ENCODE results near the gene LPCAT1.
"Not testable (repeated sequence)": the region's sequence is repeated elsewhere in the genome, so short reads cannot be mapped to it uniquely, and the experiment has no call there.

The LPCAT1 gene

GRCh38 chr5:1479066-1479465, 44.7 kb downstream of the LPCAT1 start:
- DNase-seq (ENCODE audit: low read depth, low spot score): no peak
- H3K27me3 ChIP-seq (ENCODE audit: insufficient read depth, insufficient read length): no peaks in the 10 kb centered on the region
- no peaks in the 10 kb centered on the region for H3K9me3 ChIP-seq (ENCODE audit: insufficient read depth, low read length)
- TF ChIP-seq YY1 (IDR thresholded peaks at IDR 0.05; ENCODE audit: insufficient read depth, insufficient read length) (no peak), SUZ12 (IDR thresholded peaks at IDR 0.05; ENCODE audit: extremely low read depth, insufficient read depth, insufficient read length) (no peak), ZNF274 (IDR thresholded peaks at IDR 0.05; ENCODE audit: low read depth, low read length) (no peak)
- no peak overlapping the region for H3K4me3 ChIP-seq (ENCODE audit: insufficient read length, low read depth)
- no peak overlapping the region for H3K9ac ChIP-seq (ENCODE audit: insufficient read length, low read depth)
- H3K36me3 ChIP-seq (ENCODE audit: insufficient read depth, insufficient read length, low read length): peaks cover 81% of the 10 kb centered on the region
- peaks cover 3% of the 10 kb centered on the region for H3K4me1 ChIP-seq (ENCODE audit: insufficient read depth, insufficient read length)

GRCh38 chr5:1478271-1479035, 45.3 kb downstream of the LPCAT1 start:
- Histone ChIP-seq H3K4me1 (ENCODE audit: insufficient read depth, insufficient read length) (peaks cover 3% of the 10 kb centered on the region), H3K9ac (ENCODE audit: insufficient read length, low read depth) (no peak overlapping the region), H3K9me3 (ENCODE audit: insufficient read depth, low read length) (no peaks in the 10 kb centered on the region), H3K36me3 (ENCODE audit: insufficient read depth, insufficient read length, low read length) (peaks cover 85% of the 10 kb centered on the region), H3K27me3 (ENCODE audit: insufficient read depth, insufficient read length) (no peaks in the 10 kb centered on the region), H3K4me3 (ENCODE audit: insufficient read length, low read depth) (no peak overlapping the region)
- no peak for DNase-seq (ENCODE audit: low read depth, low spot score)
- TF ChIP-seq YY1 (IDR thresholded peaks at IDR 0.05; ENCODE audit: insufficient read depth, insufficient read length) (no peak), SUZ12 (IDR thresholded peaks at IDR 0.05; ENCODE audit: extremely low read depth, insufficient read depth, insufficient read length) (no peak), ZNF274 (IDR thresholded peaks at IDR 0.05; ENCODE audit: low read depth, low read length) (no peak)

GRCh38 chr5:1477341-1477740, 46.4 kb downstream of the LPCAT1 start:
- H3K36me3 ChIP-seq (ENCODE audit: insufficient read depth, insufficient read length, low read length): peaks cover 90% of the 10 kb centered on the region
- H3K27me3 ChIP-seq (ENCODE audit: insufficient read depth, insufficient read length): no peaks in the 10 kb centered on the region
- H3K9ac ChIP-seq (ENCODE audit: insufficient read length, low read depth): no peak overlapping the region
- no peaks in the 10 kb centered on the region for H3K9me3 ChIP-seq (ENCODE audit: insufficient read depth, low read length)
- DNase-seq (ENCODE audit: low read depth, low spot score): no peak
- H3K4me3 ChIP-seq (ENCODE audit: insufficient read length, low read depth): no peak overlapping the region
- peaks cover 3% of the 10 kb centered on the region for H3K4me1 ChIP-seq (ENCODE audit: insufficient read depth, insufficient read length)
- no peak for TF ChIP-seq YY1 (IDR thresholded peaks at IDR 0.05; ENCODE audit: insufficient read depth, insufficient read length)
- no peak for TF ChIP-seq ZNF274 (IDR thresholded peaks at IDR 0.05; ENCODE audit: low read depth, low read length)
- TF ChIP-seq SUZ12 (IDR thresholded peaks at IDR 0.05; ENCODE audit: extremely low read depth, insufficient read depth, insufficient read length): no peak

GRCh38 chr5:1476967-1477310, 46.8 kb downstream of the LPCAT1 start:
- Histone ChIP-seq H3K9me3 (ENCODE audit: insufficient read depth, low read length) (no peaks in the 10 kb centered on the region), H3K9ac (ENCODE audit: insufficient read length, low read depth) (no peak overlapping the region), H3K27me3 (ENCODE audit: insufficient read depth, insufficient read length) (no peaks in the 10 kb centered on the region), H3K36me3 (ENCODE audit: insufficient read depth, insufficient read length, low read length) (peaks cover 92% of the 10 kb centered on the region), H3K4me3 (ENCODE audit: insufficient read length, low read depth) (no peak overlapping the region), H3K4me1 (ENCODE audit: insufficient read depth, insufficient read length) (peaks cover 3% of the 10 kb centered on the region)
- TF ChIP-seq ZNF274 (IDR thresholded peaks at IDR 0.05; ENCODE audit: low read depth, low read length) (no peak), SUZ12 (IDR thresholded peaks at IDR 0.05; ENCODE audit: extremely low read depth, insufficient read depth, insufficient read length) (no peak), YY1 (IDR thresholded peaks at IDR 0.05; ENCODE audit: insufficient read depth, insufficient read length) (no peak)
- no peak for DNase-seq (ENCODE audit: low read depth, low spot score)

- no peaks in the 10 kb centered on the region for H3K27me3 ChIP-seq (ENCODE audit: insufficient read depth, insufficient read length)
- no peak overlapping the region for H3K4me3 ChIP-seq (ENCODE audit: insufficient read length, low read depth)
- TF ChIP-seq ZNF274 (IDR thresholded peaks at IDR 0.05; ENCODE audit: low read depth, low read length) (no peak), SUZ12 (IDR thresholded peaks at IDR 0.05; ENCODE audit: extremely low read depth, insufficient read depth, insufficient read length) (no peak), YY1 (IDR thresholded peaks at IDR 0.05; ENCODE audit: insufficient read depth, insufficient read length) (no peak)
- no peak overlapping the region for H3K9ac ChIP-seq (ENCODE audit: insufficient read length, low read depth)
- no peak for DNase-seq (ENCODE audit: low read depth, low spot score)
- H3K36me3 ChIP-seq (ENCODE audit: insufficient read depth, insufficient read length, low read length): peaks cover 92% of the 10 kb centered on the region
- peaks cover 3% of the 10 kb centered on the region for H3K4me1 ChIP-seq (ENCODE audit: insufficient read depth, insufficient read length)
- H3K9me3 ChIP-seq (ENCODE audit: insufficient read depth, low read length): no peaks in the 10 kb centered on the region
Observed at GRCh38 chr5:1476181-1476966, 47.4 kb downstream of the LPCAT1 start.

GRCh38 chr5:1475544-1475900, 48.2 kb downstream of the LPCAT1 start:
- H3K27me3 ChIP-seq (ENCODE audit: insufficient read depth, insufficient read length); H3K9ac ChIP-seq (ENCODE audit: insufficient read length, low read depth); H3K9me3 ChIP-seq (ENCODE audit: insufficient read depth, low read length); DNase-seq (ENCODE audit: low read depth, low spot score); H3K4me1 ChIP-seq (ENCODE audit: insufficient read depth, insufficient read length); H3K4me3 ChIP-seq (ENCODE audit: insufficient read length, low read depth): not testable (repeated sequence)
- peaks cover 92% of the 10 kb centered on the region for H3K36me3 ChIP-seq (ENCODE audit: insufficient read depth, insufficient read length, low read length)

GRCh38 chr5:1474866-1475543, 48.8 kb downstream of the LPCAT1 start:
- peaks cover 3% of the 10 kb centered on the region for H3K4me1 ChIP-seq (ENCODE audit: insufficient read depth, insufficient read length)
- TF ChIP-seq ZNF274 (IDR thresholded peaks at IDR 0.05; ENCODE audit: low read depth, low read length) (no peak), YY1 (IDR thresholded peaks at IDR 0.05; ENCODE audit: insufficient read depth, insufficient read length) (no peak), SUZ12 (IDR thresholded peaks at IDR 0.05; ENCODE audit: extremely low read depth, insufficient read depth, insufficient read length) (no peak)
- no peak overlapping the region for H3K4me3 ChIP-seq (ENCODE audit: insufficient read length, low read depth)
- DNase-seq (ENCODE audit: low read depth, low spot score): no peak
- no peak overlapping the region for H3K9ac ChIP-seq (ENCODE audit: insufficient read length, low read depth)
- H3K36me3 ChIP-seq (ENCODE audit: insufficient read depth, insufficient read length, low read length): peaks cover 93% of the 10 kb centered on the region
- no peaks in the 10 kb centered on the region for H3K27me3 ChIP-seq (ENCODE audit: insufficient read depth, insufficient read length)
- H3K9me3 ChIP-seq (ENCODE audit: insufficient read depth, low read length): no peaks in the 10 kb centered on the region
